Stimulated activated CD4-positive, alpha-beta T cell treated with anti-CD3 and anti-CD28 coated beads, TNF-alpha, amount 100 ng/mL, for 1 hour (primary cell): ENCODE measurements around the gene STK24.

Experiments
- DNase-seq, 3 donors: peaks; one replicate each; pipeline ENCODE4 v3.0.0-alpha.2; 2020; ENCODE audit warnings: low read depth in 3 of 3, low spot score in 1 of 3

The STK24 gene

DNA sequence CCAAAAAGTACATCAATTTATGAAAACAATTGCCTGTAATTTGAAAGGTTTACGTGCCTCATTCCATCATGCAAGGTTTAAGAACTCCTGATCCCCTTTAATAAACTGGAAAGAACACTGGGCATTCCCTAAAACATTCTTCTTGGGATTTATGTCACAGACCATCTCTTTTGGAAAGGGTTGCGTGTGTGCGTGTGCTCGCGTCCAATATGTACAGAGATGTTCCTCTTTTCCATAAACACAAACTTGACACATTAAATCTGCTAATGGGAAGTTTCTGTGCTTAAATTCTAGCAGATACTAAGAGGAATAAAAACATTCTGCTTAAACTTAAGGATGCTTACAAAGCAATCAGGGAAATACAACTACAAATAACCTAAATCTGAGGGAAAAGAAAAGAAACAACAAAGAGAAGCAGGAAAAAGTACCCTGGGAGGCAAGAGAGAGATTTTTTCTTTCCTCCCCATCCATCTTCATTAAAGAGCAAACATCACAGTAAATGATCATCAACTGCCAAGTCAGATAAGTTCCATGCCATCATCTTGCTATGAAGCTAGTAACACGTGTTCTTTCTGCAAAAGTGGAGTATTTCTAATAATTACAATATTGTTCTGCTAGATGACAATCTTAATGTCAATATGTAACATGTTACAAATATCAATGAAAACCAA, 83.7 kb downstream of the STK24 start:
- no peak for DNase-seq

DNA sequence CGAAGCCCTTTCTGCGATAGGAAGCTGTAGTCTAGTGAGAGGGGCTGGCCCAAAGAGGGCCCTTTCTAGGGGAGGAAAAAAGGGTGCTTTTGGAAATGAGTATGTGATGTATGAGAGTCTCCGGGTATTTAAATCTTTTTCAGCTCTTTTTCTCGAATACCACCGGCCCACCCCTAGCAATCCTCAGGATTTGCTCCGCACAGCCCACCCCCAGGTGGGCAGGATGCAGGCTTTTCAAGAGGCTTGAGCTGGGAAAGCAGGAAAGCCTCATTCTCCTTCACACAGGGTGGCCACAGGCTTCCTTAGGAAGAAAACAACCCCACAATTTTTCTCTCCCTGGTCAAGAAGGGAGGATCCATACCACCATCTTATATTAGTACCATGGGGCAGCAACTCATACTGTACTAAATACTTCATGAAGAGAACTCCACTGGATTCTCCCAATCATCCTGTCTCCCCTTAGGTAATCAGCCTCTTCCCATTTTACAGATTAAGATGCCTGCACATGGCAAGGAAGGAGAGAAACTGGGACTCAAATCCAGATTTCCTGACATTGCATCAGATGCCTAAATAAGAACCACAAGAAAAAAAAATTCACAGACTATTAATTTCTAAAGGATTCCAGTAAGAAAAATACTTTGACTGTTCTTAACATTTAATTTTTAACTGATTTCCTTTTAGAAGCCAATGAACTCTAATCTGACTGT, 84.4 kb downstream of the STK24 start:
- no peak for DNase-seq

DNA sequence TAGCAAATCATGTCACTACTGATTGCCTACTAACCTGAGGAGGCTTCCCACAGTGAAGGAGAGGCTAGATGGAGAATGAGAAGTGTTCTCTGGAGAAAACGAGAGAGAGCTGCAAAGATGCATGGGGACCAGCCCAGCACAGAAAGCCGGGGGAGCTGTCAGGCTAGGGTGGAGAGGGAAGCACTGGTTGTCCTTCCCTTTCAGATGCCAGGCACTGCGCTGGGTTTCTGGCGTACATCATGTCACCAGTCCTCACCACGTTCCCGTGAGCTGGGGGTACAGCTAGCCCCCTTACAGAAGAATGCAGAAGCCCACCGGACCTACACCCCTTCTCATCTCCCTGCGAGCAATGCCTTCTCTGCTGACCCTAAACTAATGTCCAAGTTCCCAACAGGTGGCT, 86.0 kb downstream of the STK24 start:
- no peak for DNase-seq

DNA sequence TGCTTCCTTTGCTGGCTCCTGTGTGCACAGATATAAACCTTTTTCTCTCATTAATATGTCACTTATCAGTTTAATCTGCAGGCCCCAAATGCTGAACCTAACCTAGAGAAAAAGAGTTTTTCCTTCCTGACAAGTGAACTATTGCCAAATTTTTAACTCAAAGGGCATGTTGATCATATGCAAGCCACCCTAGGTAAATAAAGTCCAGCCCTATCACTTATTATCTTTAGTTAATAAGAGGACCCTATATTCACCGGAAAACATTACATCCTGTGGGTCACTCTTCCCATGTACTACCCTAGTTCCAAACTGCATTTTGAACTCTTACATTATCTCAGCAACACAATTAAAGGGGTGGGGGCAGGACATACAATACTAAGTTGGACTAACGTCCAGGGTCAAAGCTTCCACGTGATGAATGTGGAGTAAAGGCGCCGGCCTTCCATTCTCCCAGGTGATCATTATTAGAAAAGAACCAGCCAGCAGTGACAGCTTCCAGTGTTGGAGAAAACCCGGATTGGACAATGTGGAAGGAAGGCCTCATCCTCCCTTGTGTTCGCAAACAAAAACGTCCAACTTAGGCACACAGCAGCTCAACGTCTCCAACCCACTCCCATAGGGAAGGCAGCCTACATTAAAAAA, 86.6 kb downstream of the STK24 start:
- no peak for DNase-seq

DNA sequence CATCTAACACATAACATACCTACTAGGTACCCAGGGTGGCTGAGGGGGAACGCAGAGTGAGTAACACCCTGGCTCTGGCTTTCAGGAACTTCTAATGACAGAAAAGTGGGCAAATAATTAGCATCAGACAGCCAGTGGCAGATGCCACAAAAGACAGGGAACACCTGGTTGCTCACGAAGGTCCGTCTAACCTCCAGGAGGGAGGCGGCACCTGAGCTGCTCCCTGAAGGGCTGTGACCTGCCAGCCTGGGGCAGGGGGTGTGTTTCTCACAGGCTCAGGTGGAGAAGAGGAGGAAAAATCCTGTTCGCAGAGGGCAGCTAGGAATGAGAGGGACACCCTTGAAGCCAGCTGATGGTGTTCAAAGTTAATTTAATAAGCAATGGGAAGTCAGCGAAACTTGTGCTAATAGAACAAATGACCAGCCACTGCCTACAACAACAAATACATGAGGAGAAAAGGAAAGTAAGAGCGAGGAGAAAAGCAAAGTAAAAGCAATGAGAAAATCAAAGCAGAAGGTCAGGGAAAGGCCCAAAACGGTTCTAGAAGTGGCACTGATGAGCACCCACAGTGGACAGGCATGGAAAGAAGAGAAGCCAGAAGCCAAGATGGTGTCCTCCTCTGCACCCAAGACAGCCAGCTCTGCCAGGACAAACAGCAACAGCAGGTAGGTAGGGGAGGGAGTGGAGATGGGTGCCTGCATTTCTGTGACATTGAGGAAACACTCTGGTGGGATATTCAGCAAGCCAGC, 87.3 kb downstream of the STK24 start:
- no peak for DNase-seq

DNA sequence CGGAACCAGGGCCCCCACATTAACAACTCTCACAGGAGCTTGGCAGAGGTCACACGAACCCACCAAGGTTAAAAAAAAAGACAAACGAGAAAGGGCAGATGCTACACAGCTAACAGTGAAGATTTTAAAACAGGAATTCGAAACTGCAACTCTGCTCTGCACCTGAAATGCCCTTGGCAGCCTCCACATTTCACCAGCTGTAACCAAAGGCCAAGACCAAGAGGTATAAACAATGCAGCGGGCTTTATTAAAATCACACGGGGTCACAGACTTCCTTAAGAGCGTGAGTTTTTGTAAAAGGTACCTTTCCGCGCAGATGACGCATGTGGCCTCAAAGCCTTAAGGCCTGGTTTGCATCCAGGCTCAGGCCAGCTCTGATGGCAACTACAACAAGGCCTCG, 88.2 kb downstream of the STK24 start:
- DNase-seq: no peak

DNA sequence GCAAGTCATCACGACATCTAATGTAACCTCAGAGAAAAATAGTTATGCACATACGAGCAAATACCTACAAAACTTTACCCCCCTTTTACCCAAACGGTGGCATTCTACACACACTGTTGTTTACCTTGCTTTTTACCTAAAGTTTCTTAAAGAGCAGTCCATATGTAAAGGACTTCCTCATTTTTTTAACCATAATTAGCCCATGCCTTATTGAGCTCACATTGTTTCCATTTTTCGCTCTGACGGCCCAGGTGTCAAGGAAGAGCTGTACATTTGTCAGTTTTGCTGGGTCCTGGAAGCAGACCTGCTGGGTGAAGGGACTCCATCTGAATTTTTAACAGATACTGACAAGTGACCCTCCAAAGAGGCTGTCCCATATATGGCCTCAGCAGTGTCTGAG, 89.4 kb downstream of the STK24 start:
- no peak for DNase-seq

DNA sequence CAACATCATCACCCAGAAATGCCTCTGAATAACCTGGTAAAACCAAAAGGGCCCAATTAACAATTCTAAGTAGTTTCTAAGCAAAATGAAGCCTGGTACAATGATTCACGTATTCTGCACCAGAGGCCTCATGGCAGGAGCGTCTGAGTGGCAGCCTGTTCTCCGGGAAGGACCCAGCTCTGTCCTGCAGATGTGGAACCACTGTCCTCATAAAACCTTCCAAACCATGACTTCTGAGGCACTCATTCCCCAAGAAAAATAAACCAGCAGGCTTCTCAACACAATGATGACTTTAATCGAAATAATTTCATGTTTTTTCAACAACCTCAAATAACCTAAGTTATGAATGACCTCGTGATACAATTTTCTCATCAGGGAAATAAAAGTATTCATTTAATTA, 89.9 kb downstream of the STK24 start:
- DNase-seq: no peak

DNA sequence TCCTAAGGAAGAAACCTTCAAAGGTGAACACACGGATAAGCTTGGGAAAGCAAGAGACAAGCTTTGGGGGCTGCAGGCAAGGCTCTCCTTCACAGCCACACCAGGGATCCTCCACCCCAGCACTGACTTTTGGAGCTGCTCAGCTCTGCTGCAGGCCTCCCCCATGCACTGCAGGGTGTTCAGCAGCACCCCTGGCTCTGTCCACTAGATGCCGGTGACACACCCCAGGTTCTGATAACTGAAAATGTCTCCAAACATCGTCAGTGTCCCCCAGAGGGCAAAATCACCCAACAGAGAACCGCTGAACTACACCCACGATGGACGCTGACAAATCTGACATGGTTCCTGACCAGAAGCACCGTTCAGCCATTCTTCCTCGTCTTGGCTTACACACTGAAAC, 90.5 kb downstream of the STK24 start:
- no peak for DNase-seq

DNA sequence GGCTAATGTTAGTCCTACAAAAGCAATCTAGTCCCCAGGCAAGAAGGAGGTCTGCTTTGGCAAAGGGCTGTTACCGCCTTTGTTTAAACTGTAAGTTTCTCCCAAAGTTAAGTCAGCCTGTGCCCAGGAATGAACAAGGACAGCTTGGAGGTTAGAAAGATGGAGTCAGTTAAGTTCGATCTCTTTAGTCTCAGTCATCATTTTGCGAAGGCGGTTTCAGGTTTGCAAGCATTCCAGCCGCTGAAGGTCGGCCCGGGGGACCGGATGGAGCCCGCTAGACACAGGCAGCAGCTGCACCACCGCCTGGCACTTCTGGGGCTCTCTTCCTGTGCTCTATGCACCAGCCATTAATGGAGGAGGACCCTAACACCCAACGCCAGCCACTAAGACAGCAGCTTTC, 91.3 kb downstream of the STK24 start:
- DNase-seq: no peak

DNA sequence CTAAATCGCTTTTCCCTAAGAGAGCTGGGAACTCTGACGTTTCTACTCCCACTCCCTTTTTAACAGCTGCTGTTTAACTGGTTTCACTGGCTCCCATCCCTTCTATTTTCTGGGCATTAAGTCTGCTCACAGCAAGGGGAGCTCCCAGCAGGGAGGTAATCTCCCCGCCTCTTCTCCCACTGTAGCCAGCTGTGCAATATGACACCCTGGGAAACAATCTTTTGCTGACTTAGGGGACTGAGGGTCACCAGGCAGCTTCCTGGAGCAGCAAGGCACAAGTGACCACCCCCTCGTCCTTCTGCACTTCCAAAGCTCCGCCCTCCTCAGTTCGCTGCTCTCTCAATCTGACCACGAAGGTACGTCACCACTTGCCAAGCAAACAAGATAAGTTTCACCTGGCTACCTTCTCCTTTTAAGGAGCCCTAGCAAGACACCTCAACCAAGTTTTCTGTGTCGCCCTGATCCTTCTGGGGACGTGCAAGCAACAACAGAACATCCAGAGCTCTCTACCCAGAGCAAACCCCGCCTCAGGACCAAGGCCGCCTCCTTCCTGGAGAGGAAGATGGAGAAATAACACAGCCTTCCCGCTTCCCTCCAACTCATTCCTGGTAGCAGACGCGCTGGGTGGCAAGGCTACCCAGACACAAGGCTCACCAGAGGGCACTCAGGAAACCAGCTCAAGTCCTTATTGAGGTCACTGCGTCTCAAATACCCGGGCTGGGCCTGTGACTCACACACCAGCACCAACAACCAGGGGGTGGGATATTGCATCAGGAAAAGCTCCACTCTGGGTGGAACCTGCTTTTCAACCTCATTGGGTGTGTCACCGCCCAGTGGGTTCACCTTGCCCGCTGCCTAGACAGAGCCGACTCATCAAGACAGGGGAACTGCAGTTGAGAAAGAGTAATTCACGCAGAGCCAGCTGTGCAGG, 92.4 kb downstream of the STK24 start:
- peak; percentile 19 to 66 (median 60) for DNase-seq

DNA sequence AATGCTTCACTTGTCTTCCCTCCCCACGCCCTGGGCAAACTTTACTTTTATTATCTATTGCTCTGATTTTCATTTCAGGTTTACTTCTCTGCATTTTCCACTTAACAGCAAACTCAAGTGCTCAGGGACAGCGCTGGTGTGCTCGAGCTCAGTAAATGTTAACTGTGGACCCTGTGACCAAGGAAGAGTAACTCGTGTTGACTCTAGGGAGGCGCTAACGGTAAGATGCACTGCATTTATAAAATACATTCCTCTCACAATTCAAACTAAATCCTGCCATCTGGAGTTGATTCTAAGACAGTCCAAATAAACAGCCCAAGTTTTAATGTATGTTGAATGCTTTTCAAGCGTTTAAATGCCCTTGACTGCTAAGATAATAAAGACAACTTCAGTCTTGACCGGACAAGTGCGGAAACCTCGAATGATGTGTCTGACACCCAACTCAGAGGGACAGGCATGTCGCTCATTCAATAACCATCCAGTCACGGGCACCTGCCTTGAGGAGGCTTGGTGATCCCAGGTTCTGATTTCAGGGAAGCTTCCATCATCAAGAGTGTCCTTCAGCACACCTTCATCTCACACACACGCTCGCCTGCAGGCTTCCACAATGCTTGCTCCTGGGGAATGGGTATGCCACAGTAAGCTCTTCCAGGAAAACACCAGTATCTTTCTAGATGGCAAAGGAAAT, 93.2 kb downstream of the STK24 start:
- DNase-seq: no peak

DNA sequence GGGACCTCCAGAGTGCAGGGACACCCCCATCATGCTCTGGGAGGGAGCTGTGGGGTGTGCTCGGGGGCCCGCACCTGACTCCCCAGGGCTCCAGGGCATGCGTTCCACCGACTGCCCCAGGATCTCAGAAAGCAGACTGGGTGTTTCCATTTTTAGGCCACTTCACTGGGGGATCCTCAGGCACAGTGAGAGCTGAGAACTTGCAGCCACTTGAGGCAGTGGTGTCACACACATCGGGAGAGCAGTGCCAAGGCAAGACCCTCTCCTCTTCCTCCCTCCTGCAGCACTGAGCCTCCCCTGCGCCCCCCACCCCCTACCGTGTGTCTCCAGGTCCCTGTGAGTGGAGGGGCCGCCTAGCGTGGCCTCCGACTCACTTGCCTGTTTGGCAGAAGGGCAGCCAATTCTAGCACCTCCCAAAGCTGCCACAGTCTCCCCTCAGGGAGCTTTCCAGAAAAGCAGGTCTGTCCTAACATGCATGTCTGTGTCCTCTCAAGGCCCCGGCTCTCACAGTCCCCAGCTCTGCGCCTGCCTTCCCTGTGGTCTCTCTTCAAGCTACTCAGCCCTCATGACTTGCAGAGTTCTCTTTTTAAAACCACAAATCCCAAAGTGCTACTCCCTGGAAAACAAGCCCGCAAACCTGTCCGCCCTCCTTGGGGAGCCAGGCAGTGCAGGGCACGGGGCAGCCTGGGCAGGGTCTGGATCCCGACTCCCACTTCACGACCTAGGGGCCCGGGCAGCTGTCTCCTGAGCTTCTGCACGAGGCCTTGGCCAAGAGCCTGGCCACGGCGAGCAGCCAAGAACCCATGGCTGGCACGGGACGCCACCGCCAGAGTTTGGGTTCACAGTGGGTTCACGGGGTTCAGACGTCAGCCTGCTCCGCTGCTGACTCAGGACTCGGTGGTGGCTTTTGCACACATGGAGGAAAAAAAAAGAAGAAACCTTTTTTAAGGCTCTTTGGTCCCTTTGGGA, 94.1 kb downstream of the STK24 start:
- DNase-seq: no peak

DNA sequence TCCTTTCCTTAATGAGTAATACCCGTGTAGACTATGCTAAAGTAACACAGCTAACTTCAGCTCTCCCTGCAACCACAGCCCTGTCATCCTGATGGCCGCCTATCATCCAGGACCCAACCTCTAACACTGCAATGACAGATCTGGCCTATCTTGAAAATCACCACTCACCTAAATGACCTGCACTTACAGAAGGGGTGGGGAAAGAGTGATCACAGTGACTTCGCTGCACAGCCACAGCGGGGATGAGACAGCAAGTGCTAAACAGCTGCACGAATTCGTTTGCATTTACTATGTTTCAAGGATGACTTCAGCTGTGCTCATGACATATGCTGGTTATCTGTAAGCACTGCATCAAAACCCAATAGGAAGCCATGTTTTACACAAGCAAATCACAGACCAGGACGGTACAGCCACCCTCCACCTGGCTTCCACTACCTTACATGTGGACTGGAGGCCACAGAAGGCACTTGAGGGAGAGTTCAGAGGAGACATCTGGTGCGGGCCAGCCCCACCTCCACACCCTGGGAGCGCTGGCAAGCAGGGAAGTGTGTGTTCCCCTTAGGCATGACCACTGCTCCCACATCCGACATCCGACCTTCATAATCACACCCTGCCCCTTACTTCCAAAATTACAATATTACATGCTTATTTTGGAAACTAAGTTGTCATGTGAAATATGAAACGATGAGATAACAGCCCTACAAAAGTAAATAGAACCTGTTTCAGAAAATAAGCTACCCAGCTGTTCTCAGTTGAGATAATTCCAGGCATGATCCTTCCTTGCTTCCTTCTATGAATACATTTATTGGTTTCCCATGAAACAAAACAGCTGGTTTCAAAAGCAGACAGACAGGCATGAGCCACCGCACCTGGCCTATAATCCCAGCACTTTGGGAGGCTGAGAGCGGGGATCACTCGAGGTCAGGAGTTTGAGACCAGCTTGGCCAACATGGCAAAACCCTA, 95.7 kb downstream of the STK24 start:
- DNase-seq: no peak

DNA sequence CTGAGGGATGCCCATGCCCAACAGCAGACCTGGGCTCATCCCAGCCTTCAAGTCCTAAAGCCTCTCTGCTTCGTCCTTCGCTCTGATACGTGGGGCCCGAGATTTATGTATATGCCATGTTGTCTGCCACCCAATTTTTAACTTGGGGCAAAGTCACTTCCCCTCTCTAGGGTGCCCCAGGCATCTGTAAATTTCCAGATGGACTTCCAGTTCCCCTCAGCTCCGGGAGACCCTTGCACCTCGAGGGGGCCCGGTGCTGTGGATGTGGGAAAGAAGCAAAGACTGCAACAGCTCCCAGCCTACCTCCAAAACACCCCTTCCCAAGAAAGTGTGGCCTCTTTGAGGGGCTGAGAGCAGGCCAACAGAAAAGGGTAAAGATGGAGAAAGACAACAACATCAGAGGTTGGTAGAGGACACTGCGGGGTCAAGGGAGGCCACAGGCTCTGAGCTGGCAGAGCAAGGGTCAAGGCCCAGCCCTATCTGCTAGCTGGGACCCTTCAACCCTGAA, 97.4 kb downstream of the STK24 start:
- DNase-seq: no peak

DNA sequence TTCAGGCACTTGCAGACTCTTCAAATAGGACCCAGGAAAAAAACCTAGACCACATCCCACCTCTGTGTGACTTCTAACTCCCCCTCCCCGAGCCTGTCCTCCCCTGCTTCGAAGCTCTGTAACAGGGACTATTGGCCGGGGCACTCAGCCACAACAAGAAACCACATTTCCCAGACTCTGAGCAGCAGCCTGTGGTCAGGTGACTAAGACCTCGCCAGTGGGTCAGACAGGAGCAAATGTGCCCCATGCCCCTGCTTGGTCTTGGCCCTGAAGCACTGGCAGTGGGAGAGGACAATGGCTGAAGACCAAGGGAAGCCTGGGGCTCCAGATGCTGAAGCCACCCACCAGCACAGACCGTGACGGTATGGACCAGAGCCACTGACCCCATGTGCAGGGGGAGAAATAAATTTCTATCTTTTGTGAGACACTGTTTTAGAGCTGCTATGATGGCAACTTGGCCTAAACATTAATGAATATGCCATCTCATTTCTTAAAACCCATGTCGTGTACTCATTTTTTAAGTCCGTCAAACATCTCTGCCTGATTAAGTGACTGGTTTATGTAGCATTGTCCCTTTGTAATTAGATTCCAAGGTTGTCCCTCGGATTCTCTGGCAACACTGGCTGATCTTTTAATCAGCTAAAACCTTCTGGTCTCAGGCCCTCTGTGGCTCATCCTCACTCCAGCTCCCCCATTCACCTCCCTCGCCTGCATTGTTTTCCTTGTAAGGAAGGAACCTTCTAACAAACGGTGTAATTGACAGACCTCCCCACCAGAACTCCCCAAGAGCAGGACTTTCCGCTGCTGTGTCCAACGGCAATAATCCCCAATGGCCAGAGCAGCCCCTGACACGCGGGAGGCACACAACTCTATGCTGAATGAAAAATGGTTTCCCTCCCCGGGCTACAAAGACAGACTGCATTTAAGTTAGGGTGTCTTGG, 98.4 kb downstream of the STK24 start:
- no peak for DNase-seq
